ENCODE measurements around the gene ASB5. TPM values are rescaled to one million over a fixed set of nuclear protein-coding genes. Genes with fewer than 3 reads are reported as not detected.
"Not testable (repeated sequence)": the region's sequence is repeated elsewhere in the genome, so short reads cannot be mapped to it uniquely, and the experiment has no call there.

Gene ASB5
- total RNA-seq, 2 donors from 2014 or later = not detected

- not testable (repeated sequence) for H3K36me3 Mint-ChIP-seq (ENCODE audit: insufficient read depth in 2 of 2); H3K27ac Mint-ChIP-seq; H3K9me3 Mint-ChIP-seq; ATAC-seq (replicated peaks in 1 of 2); H3K27me3 Mint-ChIP-seq (ENCODE audit: low read depth); H3K4me3 Mint-ChIP-seq; H3K4me1 Mint-ChIP-seq (ENCODE audit: low read depth); DNase-seq
Observed at GRCh38 chr4:176295907-176296306, 26.9 kb upstream of the ASB5 start.

DNA sequence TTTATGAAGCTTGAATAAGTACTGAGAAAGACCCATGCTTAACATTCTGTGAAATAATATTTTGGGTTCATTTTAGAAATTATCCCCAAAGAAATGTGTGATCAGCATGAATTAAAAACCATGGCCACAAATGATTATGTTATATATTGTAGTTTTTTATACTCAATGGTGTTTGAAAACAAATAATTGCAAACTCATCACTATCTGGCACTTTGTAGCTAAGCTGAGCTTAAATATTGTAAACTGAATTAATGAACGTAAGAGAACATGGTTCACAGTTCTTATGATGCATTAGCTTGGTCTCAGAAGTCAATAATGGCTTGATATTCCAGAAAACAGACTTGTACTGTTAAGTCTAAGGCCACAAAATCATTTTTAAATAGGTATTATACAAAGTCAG lies 24.6 kb upstream of the ASB5 start:
- no peak for DNase-seq
- H3K27ac Mint-ChIP-seq = no peak overlapping the region
- peaks cover 11% of the 10 kb centered on the region for H3K27me3 Mint-ChIP-seq (ENCODE audit: low read depth)
- H3K4me3 Mint-ChIP-seq = no peak overlapping the region
- H3K36me3 Mint-ChIP-seq (ENCODE audit: insufficient read depth in 2 of 2) = no peaks in the 10 kb centered on the region
- no peaks in the 10 kb centered on the region for H3K9me3 Mint-ChIP-seq
- ATAC-seq (replicated peaks in 1 of 2) = no peak
- H3K4me1 Mint-ChIP-seq (ENCODE audit: low read depth) = no peaks in the 10 kb centered on the region

DNA sequence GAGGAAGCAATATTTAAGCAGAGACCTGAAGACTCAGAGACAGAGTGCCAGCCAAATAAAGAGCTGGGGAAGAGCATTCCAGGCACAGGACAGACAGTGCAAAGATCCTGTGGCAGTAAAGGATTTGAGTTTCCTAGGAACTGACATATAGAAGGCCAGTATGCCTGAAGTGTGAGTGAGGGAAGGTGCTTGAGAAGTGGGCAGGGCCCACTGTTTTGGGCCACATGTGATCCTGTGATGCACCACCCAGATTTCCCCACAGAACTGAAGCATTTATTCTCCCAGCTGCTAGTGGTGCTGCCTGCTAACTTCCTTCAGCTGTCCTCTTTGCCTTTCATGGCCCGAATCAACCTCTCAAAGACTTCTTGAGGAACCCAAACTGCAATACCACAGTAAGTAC lies 23.9 kb upstream of the ASB5 start:
- Mint-ChIP-seq H3K27ac (no peak overlapping the region), H3K36me3 (ENCODE audit: insufficient read depth in 2 of 2) (no peaks in the 10 kb centered on the region), H3K4me1 (ENCODE audit: low read depth) (no peaks in the 10 kb centered on the region), H3K4me3 (no peak overlapping the region), H3K9me3 (no peaks in the 10 kb centered on the region), H3K27me3 (ENCODE audit: low read depth) (peaks cover 17% of the 10 kb centered on the region)
- DNase-seq = no peak
- ATAC-seq (replicated peaks in 1 of 2) = no peak

GRCh38 chr4:176291748-176292147 lies 22.7 kb upstream of the ASB5 start:
- Mint-ChIP-seq H3K4me1 (ENCODE audit: low read depth) (no peaks in the 10 kb centered on the region), H3K36me3 (ENCODE audit: insufficient read depth in 2 of 2) (no peaks in the 10 kb centered on the region), H3K27ac (no peak overlapping the region), H3K27me3 (ENCODE audit: low read depth) (peaks cover 22% of the 10 kb centered on the region), H3K4me3 (no peak overlapping the region), H3K9me3 (no peaks in the 10 kb centered on the region)
- DNase-seq (no peak), ATAC-seq (replicated peaks in 1 of 2) (no peak)

GRCh38 chr4:176290520-176290919 lies 21.5 kb upstream of the ASB5 start:
- DNase-seq (no peak), ATAC-seq (replicated peaks in 1 of 2) (no peak)
- Mint-ChIP-seq H3K9me3 (no peaks in the 10 kb centered on the region), H3K27ac (no peak overlapping the region), H3K27me3 (ENCODE audit: low read depth) (peaks cover 22% of the 10 kb centered on the region), H3K36me3 (ENCODE audit: insufficient read depth in 2 of 2) (no peaks in the 10 kb centered on the region), H3K4me3 (no peak overlapping the region), H3K4me1 (ENCODE audit: low read depth) (no peaks in the 10 kb centered on the region)

DNA sequence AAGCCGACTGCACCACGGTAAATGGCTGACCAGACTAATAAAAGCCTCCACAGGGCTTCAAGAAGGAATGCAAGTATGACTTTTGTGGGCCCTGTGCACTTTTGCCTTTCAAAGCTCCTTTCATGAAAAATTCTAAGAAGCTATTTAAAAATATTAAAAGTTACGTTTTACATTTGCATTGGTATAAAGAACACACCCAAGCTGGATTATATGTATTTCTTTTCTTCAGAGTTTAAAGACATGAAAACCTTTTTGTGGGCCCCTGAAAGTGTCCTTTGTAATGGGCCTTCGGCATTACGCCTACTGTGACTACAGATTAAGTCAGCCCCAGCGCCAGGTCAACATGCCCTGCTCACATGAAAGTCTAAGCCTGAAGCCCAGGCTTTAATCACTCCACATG lies 20.5 kb upstream of the ASB5 start:
- H3K4me3 Mint-ChIP-seq = no peak overlapping the region
- ATAC-seq (replicated peaks in 1 of 2) (no peak), DNase-seq (no peak)
- H3K27ac Mint-ChIP-seq = no peak overlapping the region
- H3K27me3 Mint-ChIP-seq (ENCODE audit: low read depth) = peaks cover 22% of the 10 kb centered on the region
- H3K9me3 Mint-ChIP-seq = no peaks in the 10 kb centered on the region
- no peaks in the 10 kb centered on the region for H3K4me1 Mint-ChIP-seq (ENCODE audit: low read depth)
- H3K36me3 Mint-ChIP-seq (ENCODE audit: insufficient read depth in 2 of 2) = no peaks in the 10 kb centered on the region

DNA sequence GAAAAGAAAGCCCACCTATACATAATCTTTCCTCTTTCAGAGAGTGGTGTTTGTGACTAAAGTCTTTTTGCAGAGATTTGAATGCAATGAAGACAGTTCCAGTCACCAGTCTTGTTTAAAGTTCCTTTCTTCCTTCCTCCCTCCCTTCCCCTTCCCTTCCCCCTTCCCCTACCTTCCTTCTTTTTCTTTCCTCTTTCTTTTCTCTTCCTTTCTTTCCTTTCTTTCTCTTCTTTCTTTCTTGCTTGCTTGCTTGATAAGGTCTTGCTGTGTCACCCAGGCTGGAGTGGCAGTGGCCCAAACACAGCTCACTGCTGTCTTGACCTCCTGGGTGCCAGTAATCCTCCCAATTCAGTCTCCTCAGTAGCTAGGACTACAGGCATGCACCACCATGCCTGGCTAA lies 19.0 kb upstream of the ASB5 start:
- Mint-ChIP-seq H3K27ac (no peak overlapping the region), H3K4me3 (no peak overlapping the region), H3K9me3 (no peaks in the 10 kb centered on the region), H3K36me3 (ENCODE audit: insufficient read depth in 2 of 2) (no peaks in the 10 kb centered on the region), H3K4me1 (ENCODE audit: low read depth) (no peaks in the 10 kb centered on the region), H3K27me3 (ENCODE audit: low read depth) (peaks cover 24% of the 10 kb centered on the region)
- ATAC-seq (replicated peaks in 1 of 2) (no peak), DNase-seq (no peak)

- ATAC-seq (replicated peaks in 1 of 2) = no peak
- no peak for DNase-seq
- H3K9me3 Mint-ChIP-seq = no peaks in the 10 kb centered on the region
- no peak overlapping the region for H3K27ac Mint-ChIP-seq
- H3K27me3 Mint-ChIP-seq (ENCODE audit: low read depth) = peaks cover 24% of the 10 kb centered on the region
- no peaks in the 10 kb centered on the region for H3K36me3 Mint-ChIP-seq (ENCODE audit: insufficient read depth in 2 of 2)
- H3K4me3 Mint-ChIP-seq = no peak overlapping the region
- no peaks in the 10 kb centered on the region for H3K4me1 Mint-ChIP-seq (ENCODE audit: low read depth)
Observed at GRCh38 chr4:176287546-176287945, 18.5 kb upstream of the ASB5 start.

DNA sequence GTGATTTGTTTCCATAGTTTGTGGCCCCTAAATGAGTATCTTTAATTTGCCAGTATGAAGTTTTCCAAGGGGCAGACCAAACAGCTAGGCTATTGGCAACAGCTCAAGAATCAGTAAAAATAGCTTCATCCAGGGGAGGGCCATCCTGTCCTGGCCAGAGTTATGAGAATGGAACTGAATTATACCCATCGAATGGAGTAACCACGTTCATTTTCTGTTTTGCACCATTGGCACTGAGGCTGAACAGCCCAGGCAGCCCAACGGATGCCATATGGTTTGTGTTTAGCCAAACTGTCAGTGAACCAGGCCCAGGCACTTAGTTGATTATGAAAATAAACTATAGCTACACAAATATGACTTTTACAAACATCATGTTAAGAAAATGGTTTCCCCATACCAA lies 17.7 kb upstream of the ASB5 start:
- no peak overlapping the region for H3K4me3 Mint-ChIP-seq
- H3K4me1 Mint-ChIP-seq (ENCODE audit: low read depth) = no peaks in the 10 kb centered on the region
- H3K36me3 Mint-ChIP-seq (ENCODE audit: insufficient read depth in 2 of 2) = no peaks in the 10 kb centered on the region
- H3K27me3 Mint-ChIP-seq (ENCODE audit: low read depth) = peaks cover 24% of the 10 kb centered on the region
- ATAC-seq (replicated peaks in 1 of 2) (no peak), DNase-seq (no peak)
- H3K9me3 Mint-ChIP-seq = no peaks in the 10 kb centered on the region
- H3K27ac Mint-ChIP-seq = no peak overlapping the region

DNA sequence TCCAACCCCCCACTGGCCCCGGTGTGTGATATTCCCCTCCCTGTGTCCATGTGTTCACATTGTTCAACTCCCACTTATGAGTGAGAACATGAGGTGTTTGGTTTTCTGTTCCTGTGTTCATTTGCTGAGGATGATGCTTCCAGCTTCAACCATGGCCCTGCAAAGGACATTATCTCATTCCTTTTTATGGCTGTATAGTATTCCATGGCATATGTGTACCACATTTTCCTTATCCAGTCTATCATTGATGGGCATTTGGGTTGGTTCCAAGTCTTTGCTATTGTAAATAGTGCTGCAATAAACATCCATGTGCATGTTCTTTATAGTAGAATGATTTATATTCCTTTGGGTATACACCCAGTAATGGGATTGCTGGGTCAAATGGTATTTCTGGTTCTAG lies 10.5 kb upstream of the ASB5 start:
- peaks cover 36% of the 10 kb centered on the region for H3K27me3 Mint-ChIP-seq (ENCODE audit: low read depth)
- not testable (repeated sequence) for H3K4me3 Mint-ChIP-seq; ATAC-seq (replicated peaks in 1 of 2); H3K36me3 Mint-ChIP-seq (ENCODE audit: insufficient read depth in 2 of 2); DNase-seq; H3K9me3 Mint-ChIP-seq; H3K27ac Mint-ChIP-seq; H3K4me1 Mint-ChIP-seq (ENCODE audit: low read depth)

DNA sequence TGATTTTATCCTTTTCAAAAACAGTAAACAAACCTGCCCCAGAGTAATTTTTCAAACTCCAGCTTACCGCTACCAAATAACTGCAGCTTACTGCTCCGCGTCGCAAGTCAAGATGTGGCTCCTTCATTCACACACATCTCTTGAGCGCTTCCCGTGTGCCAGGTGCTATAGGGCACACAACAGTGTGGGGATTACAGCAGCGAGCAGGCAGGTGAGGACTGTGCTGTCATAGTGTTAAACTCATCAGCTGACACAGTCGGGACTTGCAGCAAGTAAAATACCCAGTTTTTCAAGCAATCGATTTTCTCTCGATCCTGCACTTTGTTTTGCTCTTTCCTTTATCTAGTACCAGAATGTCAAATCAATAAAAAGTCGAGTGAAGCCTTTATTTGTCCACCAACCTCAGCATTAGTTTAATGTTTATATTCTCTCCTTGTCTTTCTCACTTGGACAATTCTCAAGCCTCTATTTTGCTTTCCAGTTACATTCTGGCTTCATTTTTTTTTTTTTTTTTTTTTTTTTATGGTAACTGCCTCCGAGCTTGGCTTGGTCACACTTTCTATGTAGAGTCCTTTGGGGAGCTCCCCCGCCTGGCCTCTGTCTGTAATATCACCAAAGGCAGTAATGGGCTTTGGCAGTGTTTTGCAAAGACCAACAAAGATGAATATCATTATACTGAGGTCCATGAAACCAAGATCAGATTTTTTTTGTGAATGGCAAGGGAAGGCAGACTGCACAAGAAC lies 8.3 kb upstream of the ASB5 start:
- Mint-ChIP-seq H3K4me3 (no peak overlapping the region), H3K27ac (no peak overlapping the region)
- peak; percentile 49 to 58 for ATAC-seq (replicated peaks in 1 of 2)

DNA sequence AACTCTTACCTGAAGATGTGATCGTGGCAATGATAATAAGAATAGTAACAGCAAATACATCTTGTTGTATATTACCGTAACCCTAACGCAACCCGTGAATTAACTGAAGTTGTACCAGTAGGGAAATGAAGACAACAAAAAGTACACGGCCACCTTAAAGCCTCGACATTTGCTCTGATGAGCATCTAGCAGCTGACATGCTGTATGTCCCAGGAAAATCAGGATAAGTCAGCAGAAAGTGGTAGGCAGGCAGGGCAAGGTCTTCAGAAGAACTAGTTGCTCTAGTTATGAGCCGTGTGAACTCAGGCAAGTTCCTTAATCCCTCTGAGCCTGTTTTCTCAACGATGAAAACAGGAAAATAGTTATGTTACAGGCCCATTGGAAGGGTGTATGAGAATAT lies 7.7 kb upstream of the ASB5 start:
- Mint-ChIP-seq H3K9me3 (peaks cover 0 to 1% of the 10 kb centered on the region in 2 donors), H3K36me3 (ENCODE audit: insufficient read depth in 2 of 2) (no peaks in the 10 kb centered on the region), H3K27ac (no peak overlapping the region), H3K4me3 (no peak overlapping the region), H3K27me3 (ENCODE audit: low read depth) (peaks cover 34% of the 10 kb centered on the region), H3K4me1 (ENCODE audit: low read depth) (no peaks in the 10 kb centered on the region)
- DNase-seq = no peak
- no peak for ATAC-seq (replicated peaks in 1 of 2)

More for the DNA sequence above, 8.3 kb upstream of the ASB5 start:
- peak; percentile 8 to 25 for DNase-seq
- Mint-ChIP-seq H3K4me1 (ENCODE audit: low read depth) (no peaks in the 10 kb centered on the region), H3K27me3 (ENCODE audit: low read depth) (peaks cover 33% of the 10 kb centered on the region), H3K36me3 (ENCODE audit: insufficient read depth in 2 of 2) (no peaks in the 10 kb centered on the region), H3K9me3 (peaks cover 0 to 1% of the 10 kb centered on the region in 2 donors)

DNA sequence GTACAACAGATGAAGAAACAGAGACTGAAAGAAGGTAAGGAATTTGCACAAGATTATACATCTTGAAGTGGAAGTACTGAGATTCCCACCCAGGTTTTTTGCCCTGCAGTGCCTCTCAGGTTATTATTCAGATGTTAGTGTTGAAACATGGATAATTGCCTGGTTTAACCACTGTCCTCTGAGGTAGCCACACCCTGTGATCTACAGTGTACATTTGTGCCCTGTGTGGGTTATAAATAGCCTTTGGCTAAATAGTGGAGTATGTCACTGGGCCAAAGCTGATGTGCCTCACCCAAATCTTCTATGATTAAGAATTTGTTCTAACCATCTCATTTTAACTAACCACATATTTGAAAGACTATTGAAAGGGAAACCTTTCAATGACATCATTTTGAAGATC lies 5.4 kb upstream of the ASB5 start:
- Mint-ChIP-seq H3K36me3 (ENCODE audit: insufficient read depth in 2 of 2) (no peaks in the 10 kb centered on the region), H3K4me1 (ENCODE audit: low read depth) (no peaks in the 10 kb centered on the region), H3K9me3 (no peaks in the 10 kb centered on the region), H3K27me3 (ENCODE audit: low read depth) (peaks cover 26% of the 10 kb centered on the region), H3K27ac (no peak overlapping the region), H3K4me3 (no peak overlapping the region)
- DNase-seq (no peak), ATAC-seq (replicated peaks in 1 of 2) (no peak)

DNA sequence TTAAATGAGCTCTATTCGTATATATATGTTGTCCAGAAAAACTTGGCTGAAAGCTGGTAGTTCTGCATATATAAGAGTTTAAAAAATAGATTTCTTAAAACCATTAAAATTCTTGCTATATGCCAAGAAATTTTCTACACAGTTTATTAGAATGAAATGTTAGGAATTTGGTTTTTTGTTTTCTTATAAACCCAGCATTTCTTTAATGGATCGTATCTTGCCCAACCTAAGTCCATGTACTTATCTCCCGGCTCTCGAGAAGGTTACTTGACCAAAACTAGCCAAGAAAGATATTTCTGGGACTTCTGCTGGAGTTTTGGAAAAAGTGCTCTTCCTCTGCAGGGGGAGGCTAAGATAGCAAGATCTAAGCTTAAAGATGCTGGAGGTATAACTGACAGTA lies 4.7 kb upstream of the ASB5 start:
- ATAC-seq (replicated peaks in 1 of 2) (no peak), DNase-seq (no peak)
- Mint-ChIP-seq H3K36me3 (ENCODE audit: insufficient read depth in 2 of 2) (no peaks in the 10 kb centered on the region), H3K9me3 (no peaks in the 10 kb centered on the region), H3K27me3 (ENCODE audit: low read depth) (peaks cover 26% of the 10 kb centered on the region), H3K27ac (no peak overlapping the region), H3K4me1 (ENCODE audit: low read depth) (no peaks in the 10 kb centered on the region), H3K4me3 (no peak overlapping the region)
